HL-60/S4 treated with retinoic acid at 250 ng/mL for 4 days and 3 days (cell line): ENCODE measurements around the gene SPPL3.
"Not testable (repeated sequence)": the region's sequence is repeated elsewhere in the genome, so short reads cannot be mapped to it uniquely, and the experiment has no call there.

Source experiments
- in situ Hi-C: fragments of 300-500 bp; cut with MboI; formaldehyde crosslinking; loops from 2 replicates; pipeline ENCODE4 v1.7.0; 2022; ENCODE audit warnings: low sequenced_read_pairs

SPPL3 gene

DNA sequence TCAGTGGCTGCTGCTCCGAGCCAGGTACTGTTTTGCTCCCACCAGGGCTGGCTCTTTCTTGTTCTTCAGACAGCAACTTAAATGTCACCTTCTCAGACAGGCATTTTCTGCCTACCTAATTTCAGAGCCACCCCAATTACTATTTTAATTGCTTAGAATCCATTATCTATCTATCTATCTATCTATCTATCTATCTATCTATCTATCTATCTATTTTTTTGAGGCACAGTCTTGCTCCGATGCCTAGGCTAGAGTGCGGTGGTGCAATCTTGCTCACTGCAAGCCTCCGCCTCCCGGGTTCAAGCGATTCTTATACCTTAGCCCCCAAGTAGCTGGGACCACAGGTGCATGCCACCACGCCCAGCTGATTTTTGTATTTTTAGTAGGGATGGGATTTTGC lies 58.5 kb downstream of the SPPL3 start:
- in situ Hi-C loops: no loop called here

DNA sequence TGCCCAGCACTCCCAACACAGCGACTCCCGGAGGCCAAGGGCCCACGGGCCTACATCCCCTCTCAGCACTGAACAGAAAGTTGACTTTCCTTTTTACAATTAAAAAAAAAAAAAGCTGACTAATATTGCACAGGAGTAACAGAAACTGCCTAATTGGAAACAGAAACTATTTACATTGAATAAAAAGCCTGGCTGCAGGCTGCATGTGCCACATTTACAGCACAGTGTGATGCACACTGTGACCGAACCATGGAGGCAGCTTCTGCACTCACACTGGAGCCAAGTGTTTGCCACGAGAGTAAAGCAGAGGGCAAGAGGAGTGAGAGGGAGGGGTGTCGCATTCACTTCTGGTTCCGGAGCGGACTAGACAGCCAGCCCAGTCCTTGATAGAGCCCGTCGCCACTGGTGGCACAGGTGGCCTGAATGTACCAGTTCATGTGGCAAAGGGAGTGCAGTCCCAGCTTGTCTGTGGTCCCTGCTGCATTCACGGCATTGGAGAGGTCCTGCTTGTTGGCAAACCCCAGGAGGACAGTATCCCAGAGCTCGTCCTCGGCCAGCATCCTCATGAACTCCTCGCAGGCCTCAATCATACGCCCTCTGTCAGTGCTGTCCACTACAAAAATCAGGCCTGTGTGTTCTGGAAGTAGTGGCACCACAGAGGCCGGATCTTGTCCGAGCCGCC lies 59.2 kb downstream of the SPPL3 start:
- in situ Hi-C loops: no loop called here

DNA sequence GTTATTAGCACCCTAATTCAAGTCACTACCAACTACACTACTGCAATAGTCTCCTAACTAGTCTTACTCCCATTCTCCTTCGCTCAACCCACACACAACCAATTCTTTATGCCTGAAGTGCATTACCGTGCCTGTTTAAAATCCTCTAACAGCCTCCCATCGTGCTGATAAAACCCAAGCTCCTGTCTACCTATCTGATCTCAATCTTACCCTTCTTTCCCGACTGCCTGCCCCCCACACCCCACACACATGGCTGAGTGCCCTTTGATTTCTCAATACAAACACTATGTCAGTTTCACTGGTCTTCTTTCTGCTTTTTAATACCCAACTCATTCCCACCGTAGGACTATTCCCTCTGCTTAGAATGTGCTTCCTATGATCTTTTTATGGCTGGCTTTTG lies 59.9 kb downstream of the SPPL3 start:
- in situ Hi-C loops: no loop called here

GRCh38 chr12:120843472-120843871 lies 60.7 kb downstream of the SPPL3 start:
- in situ Hi-C loops: no loop called here

DNA sequence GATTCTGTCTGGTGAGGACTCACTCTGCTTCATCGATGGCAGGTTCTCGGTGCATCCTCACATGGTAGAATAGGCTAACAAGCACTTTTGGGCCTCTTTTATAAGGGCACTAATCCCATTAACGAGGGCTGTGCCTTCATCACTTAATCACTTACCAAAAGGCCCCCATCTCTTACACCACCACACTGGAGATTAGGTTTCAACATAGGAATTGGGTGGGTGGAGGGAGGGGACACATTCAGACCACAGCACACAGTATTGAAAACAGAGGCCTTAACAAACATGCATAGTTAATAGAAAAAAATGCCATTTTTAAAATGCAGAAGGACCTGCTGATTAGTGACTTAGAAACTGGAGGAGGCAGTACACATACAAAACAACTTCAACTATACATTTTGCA lies 61.6 kb downstream of the SPPL3 start:
- in situ Hi-C loops: no loop called here

GRCh38 chr12:120841525-120841924 lies 62.6 kb downstream of the SPPL3 start:
- in situ Hi-C loops: no loop called here

- in situ Hi-C loops: no loop called here
These were observed 64.7 kb downstream of the SPPL3 start for GRCh38 chr12:120839503-120839902.

DNA sequence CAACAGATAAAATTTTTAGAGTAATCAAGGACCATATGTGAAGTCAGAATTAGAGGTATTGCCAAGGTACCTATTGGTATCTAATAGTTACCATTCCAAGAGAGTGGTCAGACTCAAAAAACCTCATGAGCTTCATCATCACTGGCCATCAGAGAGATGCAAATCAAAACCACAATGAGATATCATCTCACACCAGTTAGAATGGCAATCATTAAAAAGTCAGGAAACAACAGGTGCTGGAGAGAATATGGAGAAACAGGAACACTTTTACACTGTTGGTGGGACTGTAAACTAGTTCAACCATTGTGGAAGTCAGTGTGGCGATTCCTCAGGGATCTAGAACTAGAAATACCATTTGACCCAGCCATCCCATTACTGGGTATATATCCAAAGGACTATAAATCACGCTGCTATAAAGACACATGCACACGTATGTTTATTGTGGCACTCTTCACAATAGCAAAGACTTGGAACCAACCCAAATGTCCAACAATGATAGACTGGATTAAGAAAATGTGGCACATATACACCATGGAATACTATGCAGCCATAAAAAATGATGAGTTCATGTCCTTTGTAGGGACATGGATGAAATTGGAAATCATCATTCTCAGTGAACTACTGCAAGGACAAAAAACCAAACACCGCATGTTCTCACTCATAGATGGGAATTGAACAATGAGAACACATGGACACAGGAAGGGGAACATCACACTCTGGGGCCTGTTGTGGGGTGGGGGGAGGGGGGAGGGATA lies 65.4 kb downstream of the SPPL3 start:
- in situ Hi-C loops: not testable (repeated sequence)

GRCh38 chr12:120836114-120836684 lies 68.0 kb downstream of the SPPL3 start:
- in situ Hi-C loops: no loop called here

- in situ Hi-C loops: no loop called here
These were observed 68.5 kb downstream of the SPPL3 start for GRCh38 chr12:120835657-120836056.

DNA sequence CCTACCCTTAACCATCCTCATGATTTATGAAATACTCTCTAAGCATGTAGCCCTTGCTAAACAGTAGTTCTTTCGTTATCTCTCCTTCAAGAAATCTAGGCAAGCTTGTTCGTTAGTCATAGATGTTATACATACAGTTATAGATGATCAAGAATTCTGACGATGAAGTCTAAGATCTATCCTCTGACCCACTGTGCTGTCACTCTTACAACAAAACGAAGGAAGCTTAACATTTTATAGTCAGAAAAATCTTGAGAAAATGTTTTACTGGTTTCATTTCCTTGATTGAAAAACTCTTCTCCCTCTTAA lies 68.9 kb downstream of the SPPL3 start:
- in situ Hi-C loops: no loop called here

- in situ Hi-C loops: no loop called here
These were observed 69.5 kb downstream of the SPPL3 start for GRCh38 chr12:120834489-120835303.

DNA sequence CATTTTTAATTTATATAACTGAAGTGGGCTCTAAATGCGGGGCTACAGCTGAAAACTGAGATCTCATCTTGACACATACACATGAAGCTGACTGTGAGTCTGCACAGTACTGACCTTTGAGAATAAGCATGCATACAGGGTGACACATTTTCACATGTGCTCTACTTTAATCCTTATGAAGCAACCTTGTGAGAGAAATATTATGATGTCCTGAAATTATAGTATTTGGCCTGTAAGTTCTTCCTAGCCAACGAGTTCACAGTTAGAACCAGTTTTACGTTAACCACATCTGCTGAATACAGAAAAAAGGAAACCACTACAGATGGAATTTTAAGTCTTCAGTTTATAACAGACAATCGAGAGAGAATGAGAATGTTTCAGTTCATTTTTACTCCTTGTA lies 70.3 kb downstream of the SPPL3 start:
- in situ Hi-C loops: no loop called here

DNA sequence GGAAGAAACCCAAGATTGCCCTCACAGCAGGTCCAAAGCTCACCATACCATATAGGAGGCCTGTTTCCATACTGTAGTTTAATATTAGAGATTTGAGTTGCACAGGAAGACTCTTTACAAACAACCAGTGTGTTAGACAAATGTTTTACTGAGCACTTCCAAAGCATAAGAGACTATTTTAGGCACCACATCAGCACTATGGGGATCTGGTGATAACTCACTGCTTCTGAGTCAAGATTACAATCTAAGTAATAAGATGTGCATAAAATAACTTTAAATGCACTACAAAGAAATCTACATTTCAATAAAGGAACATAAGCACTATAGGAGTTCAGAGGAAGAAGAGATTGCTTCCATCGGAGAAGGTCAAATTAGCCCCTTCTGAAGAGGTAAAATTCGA lies 71.4 kb downstream of the SPPL3 start:
- in situ Hi-C loops: no loop called here

DNA sequence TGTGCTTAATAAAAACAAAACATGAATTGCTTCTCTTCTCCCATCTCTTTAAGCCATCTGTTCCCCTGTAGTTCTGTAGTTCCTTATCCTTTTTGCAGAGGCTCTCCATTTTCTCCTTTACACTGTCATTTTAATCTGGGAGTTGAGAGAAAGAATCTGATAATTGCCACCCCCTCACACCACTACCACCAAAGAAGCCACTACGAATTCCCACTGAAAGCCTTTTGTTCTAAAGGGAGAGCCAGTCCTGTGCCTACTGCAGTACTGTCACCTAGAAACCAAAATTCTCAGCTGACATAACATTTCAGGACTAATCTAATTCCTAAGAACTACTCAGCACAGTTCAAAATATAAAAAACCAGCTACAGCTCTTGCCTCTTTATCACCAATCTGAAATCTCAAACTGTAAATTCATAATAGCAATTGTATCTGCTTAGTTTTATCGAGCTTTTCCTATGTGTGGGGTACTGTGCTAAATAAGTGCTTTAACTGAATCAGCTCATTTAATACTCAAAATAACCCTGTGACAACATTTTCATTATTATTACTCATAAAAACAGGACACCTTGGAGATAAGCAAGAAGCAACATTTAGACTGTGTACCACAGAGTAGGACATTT lies 72.4 kb downstream of the SPPL3 start:
- in situ Hi-C loops: no loop called here

DNA sequence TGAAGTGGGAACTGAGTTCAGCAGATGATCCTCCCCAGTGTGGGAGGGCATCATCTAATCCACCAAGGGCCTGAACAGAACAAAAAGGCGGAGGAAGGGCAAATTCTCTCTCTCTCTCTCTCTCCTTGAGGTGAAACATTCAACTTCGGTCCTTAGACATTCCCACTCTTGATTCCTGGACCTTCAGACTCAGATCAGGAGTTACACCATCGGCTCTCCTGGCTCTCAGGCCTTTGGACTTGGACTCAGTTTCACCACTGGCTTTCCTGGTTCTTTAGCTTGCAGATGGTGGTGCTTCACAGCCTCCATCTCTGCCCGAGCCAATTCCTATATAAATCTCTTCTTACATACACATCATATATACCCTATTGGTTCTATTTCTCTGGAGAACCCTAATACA lies 73.2 kb downstream of the SPPL3 start:
- in situ Hi-C loops: no loop called here

DNA sequence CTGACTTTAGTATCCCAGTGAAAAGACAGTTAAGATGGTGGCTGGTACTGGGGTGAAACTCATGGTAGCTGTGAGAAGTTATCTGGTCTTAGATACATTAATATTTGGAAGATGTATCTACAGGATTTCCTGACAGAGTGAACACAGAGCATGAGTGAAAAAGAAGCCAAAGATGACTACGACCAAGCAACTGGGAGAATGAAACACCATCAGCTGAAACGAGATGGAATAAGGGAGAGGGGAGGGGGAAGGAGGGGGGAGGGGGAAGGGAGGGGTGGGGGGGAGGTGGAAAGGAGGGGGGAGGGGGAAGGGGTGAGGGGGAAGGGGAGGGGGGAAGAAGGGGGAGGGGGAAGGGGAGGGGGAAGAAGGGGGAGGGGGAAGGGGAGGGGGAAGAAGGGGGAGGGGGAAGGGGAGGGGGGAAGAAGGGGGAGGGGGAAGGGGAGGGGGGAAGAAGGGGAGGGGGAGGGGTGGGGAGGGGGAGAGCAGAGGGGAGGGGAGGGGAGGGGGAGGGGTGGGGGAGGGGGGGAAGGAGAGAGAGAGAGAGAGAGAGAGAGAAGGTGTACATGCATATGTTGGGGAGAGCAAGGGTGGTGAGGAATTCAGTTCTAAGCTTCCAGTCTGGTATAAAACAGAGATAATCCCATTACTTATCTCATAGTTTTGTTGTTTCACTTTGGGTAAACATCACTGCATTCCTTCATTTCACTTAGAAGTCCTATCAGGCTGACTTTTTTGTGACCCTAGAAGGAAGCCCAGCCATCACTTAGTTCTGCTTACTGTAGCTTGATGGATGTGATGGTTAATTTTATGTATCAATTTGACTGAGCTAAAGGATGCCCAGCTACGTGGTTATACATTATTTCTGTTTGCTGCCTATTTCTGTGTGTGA lies 73.9 kb downstream of the SPPL3 start:
- in situ Hi-C loops: no loop called here

GRCh38 chr12:120826335-120826734 lies 77.8 kb downstream of the SPPL3 start:
- in situ Hi-C loops: no loop called here

GRCh38 chr12:120825337-120825736 lies 78.8 kb downstream of the SPPL3 start:
- in situ Hi-C loops: no loop called here

DNA sequence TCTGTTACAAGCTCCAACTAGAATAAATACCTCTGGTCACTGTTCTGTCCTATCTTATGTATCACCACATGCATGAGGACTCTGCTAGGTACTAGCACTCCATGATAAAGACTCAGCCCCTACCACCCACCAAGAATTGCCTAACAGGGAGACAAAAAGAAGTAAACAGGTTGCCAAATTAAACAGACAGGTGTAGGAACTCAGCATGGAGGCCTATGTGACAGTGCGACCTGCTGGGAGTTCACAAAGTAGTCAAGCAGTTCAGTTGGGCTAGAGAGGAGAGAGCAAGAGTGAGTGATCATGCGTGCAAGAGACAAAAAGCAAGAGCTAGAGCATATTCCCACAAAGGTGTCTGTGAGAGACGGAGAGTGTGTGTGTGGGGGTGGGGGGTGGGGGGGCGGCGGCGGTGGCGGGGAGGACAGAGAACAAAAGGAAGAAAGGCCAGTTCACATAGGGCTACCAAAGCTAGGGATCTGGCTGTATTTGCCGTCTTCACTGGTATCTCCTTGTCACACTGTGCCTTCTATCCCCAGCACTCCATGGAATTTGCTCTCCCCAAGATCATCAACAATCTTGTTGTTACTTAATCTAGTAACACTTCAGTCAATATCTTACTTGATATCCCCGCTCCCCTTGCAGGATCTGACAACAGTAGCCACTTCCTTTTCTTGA lies 81.2 kb downstream of the SPPL3 start:
- in situ Hi-C loops: no loop called here
